WTC11 (cell line): ENCODE data around the gene SHANK2. TPM values are rescaled to one million over a fixed set of nuclear protein-coding genes. Genes with fewer than 3 reads are reported as not detected.

ENCODE experiments used
- ATAC-seq: fragments of 200-7000 bp; cut with Tn5 transposase; 2 replicates; pipeline ENCODE4 v1.10.0; 2021; ENCODE audit warnings: mild to moderate bottlenecking, moderate library complexity
- CTCF ChIA-PET: fragments of 300-600 bp; sonication (Branson Sonifier 250); formaldehyde crosslinking; loops from one replicate; lab custom pipeline; 2021; ENCODE audit warnings: antibody characterized with exemption; lab: Charles Lee
- POLR2A ChIA-PET: fragments of 350-600 bp; sonication (Branson Sonifier 250); formaldehyde crosslinking; loops from one replicate; lab custom pipeline; 2021; ENCODE audit warnings: antibody characterized with exemption; lab: Charles Lee
- DNase-seq: peaks from one replicate; pipeline ENCODE4 v3.0.0; 2021; ENCODE audit warnings: low spot score
- H3K27ac Mint-ChIP-seq: 2 replicates; pipeline ENCODE4 v1.8.0; 2021; ENCODE audit warnings: mixed read lengths
- H3K27me3 Mint-ChIP-seq: 2 replicates; pipeline ENCODE4 v1.8.0; 2021; ENCODE audit warnings: low read depth, mild to moderate bottlenecking, moderate library complexity, mixed read lengths
- H3K36me3 Mint-ChIP-seq: 2 replicates; pipeline ENCODE4 v1.8.0; 2021; ENCODE audit warnings: mixed read lengths
- H3K4me1 Mint-ChIP-seq: 2 replicates; pipeline ENCODE4 v1.8.0; 2022; ENCODE audit warnings: mixed read lengths
- H3K4me3 Mint-ChIP-seq: 2 replicates; pipeline ENCODE4 v1.8.0; 2021; ENCODE audit warnings: mild to moderate bottlenecking, moderate library complexity, mixed read lengths
- H3K9me3 Mint-ChIP-seq: 2 replicates; pipeline ENCODE4 v1.8.0; 2021; ENCODE audit warnings: mixed read lengths
- ERG ChIP-seq: fragments of 250-450 bp; sonication (Bioruptor Pico); IDR thresholded peaks from 2 replicates; pipeline ENCODE4 v1.8.0; 2021; ENCODE audit warnings: mild to moderate bottlenecking
- HMGXB4 ChIP-seq: sonication (generic); formaldehyde crosslinking; IDR thresholded peaks from 2 replicates; pipeline ENCODE4 v1.8.1; 2023; ENCODE audit warnings: mild to moderate bottlenecking, moderate library complexity, missing genetic modification reagents
- IRF1 ChIP-seq: sonication (generic); formaldehyde crosslinking; IDR thresholded peaks from 2 replicates; pipeline ENCODE4 v1.8.0; 2023; ENCODE audit warnings: missing genetic modification reagents
- KAT7 ChIP-seq: sonication (generic); formaldehyde crosslinking; IDR thresholded peaks from 2 replicates; pipeline ENCODE4 v1.8.1; 2023; ENCODE audit warnings: missing genetic modification reagents, mild to moderate bottlenecking, borderline replicate concordance
- MXD4 ChIP-seq: fragments of 250-450 bp; sonication (Bioruptor Pico); IDR thresholded peaks from 2 replicates; pipeline ENCODE4 v1.8.0; 2021; ENCODE audit warnings: mild to moderate bottlenecking, moderate library complexity, borderline replicate concordance
- NR3C1 ChIP-seq: sonication (generic); formaldehyde crosslinking; conservative IDR thresholded peaks from 2 replicates; pipeline ENCODE4 v1.8.1; 2023; ENCODE audit warnings: low read depth, mild to moderate bottlenecking, missing genetic modification reagents
- PRDM15 ChIP-seq: sonication (generic); formaldehyde crosslinking; IDR thresholded peaks from 2 replicates; pipeline ENCODE4 v1.8.0; 2022; ENCODE audit warnings: missing genetic modification reagents
- RORB ChIP-seq: fragments of 250-450 bp; sonication (Bioruptor Pico); IDR thresholded peaks from 2 replicates; pipeline ENCODE4 v1.9.0; 2021; ENCODE audit warnings: mild to moderate bottlenecking
- ZMAT4 ChIP-seq: fragments of 250-450 bp; sonication (Bioruptor Pico); IDR thresholded peaks from 2 replicates; pipeline ENCODE4 v1.9.0; 2021; ENCODE audit warnings: mild to moderate bottlenecking
- ZNF232 ChIP-seq: sonication (generic); formaldehyde crosslinking; IDR thresholded peaks from 2 replicates; pipeline ENCODE4 v1.8.0; 2022; ENCODE audit warnings: mild to moderate bottlenecking, missing genetic modification reagents
- ZNF512 ChIP-seq: sonication (generic); formaldehyde crosslinking; IDR thresholded peaks from 2 replicates; pipeline ENCODE4 v1.8.1; 2022; ENCODE audit warnings: missing genetic modification reagents, borderline replicate concordance
- ZSCAN18 ChIP-seq: fragments of 250-450 bp; sonication (Bioruptor Pico); IDR thresholded peaks from 2 replicates; pipeline ENCODE4 v2.1.2; 2022; ENCODE audit warnings: mild to moderate bottlenecking, moderate library complexity
- total RNA-seq: library from RNA; stranded (reverse); gene quantifications from 3 replicates; pipeline ENCODE4 v1.2.3, GENCODE V29; 2021

SHANK2 gene
- total RNA-seq, 1 experiment from 2014 or later: 64.8 TPM

- TF ChIP-seq NR3C1 (CRISPR knock-in tag) (no peak), ZMAT4 (CRISPR knock-in tag) (no peak), ZNF232 (CRISPR knock-in tag) (no peak), PRDM15 (CRISPR knock-in tag) (no peak), ZSCAN18 (CRISPR knock-in tag) (no peak), MXD4 (no peak), KAT7 (no peak), HMGXB4 (CRISPR knock-in tag) (no peak)
These were observed 11.0 kb upstream of the SHANK2 start (continued) for GRCh38 chr11:71263386-71263785.

GRCh38 chr11:71255800-71256479, 3.6 kb upstream of the SHANK2 start:
- peaks cover 36% of the 10 kb centered on the region for H3K4me1 Mint-ChIP-seq
- ATAC-seq: peak; percentile 13; the same call in 1 of the 2 replicates
- H3K4me3 Mint-ChIP-seq: no peak overlapping the region
- no peak for DNase-seq
- H3K27me3 Mint-ChIP-seq: peaks cover 6% of the 10 kb centered on the region
- H3K9me3 Mint-ChIP-seq: peaks cover 7% of the 10 kb centered on the region
- CTCF ChIA-PET: interaction anchor here (1.0 to 2.2 kb wide), 7 partner anchors 9 to 169 kb away, joined by 3 to 21 read pairs (median 4); no protein-coding TSS in a partner anchor
- H3K27ac Mint-ChIP-seq: no peak overlapping the region
- TF ChIP-seq ERG (CRISPR knock-in tag) (no peak), RORB (CRISPR knock-in tag) (no peak), PRDM15 (CRISPR knock-in tag) (peak; percentile 82), IRF1 (no peak), ZNF512 (CRISPR knock-in tag) (no peak)
- H3K36me3 Mint-ChIP-seq: peaks cover 10% of the 10 kb centered on the region
- POLR2A ChIA-PET: interaction anchor here (0.9 to 1.7 kb wide), 2 partner anchors 10 to 87 kb away, joined by 4 to 6 read pairs; no protein-coding TSS in a partner anchor
